Activated naive CD4-positive, alpha-beta T cell treated with Interleukin-2 at 50 U/mL for 16 hours (primary cell): Measurements from ENCODE around the gene RPS8.
"Not testable (repeated sequence)": the region's sequence is repeated elsewhere in the genome, so short reads cannot be mapped to it uniquely, and the experiment has no call there.

Source experiments
- DNase-seq: peaks from one replicate; pipeline ENCODE4 v3.0.0-alpha.2; 2020

Gene RPS8

DNA sequence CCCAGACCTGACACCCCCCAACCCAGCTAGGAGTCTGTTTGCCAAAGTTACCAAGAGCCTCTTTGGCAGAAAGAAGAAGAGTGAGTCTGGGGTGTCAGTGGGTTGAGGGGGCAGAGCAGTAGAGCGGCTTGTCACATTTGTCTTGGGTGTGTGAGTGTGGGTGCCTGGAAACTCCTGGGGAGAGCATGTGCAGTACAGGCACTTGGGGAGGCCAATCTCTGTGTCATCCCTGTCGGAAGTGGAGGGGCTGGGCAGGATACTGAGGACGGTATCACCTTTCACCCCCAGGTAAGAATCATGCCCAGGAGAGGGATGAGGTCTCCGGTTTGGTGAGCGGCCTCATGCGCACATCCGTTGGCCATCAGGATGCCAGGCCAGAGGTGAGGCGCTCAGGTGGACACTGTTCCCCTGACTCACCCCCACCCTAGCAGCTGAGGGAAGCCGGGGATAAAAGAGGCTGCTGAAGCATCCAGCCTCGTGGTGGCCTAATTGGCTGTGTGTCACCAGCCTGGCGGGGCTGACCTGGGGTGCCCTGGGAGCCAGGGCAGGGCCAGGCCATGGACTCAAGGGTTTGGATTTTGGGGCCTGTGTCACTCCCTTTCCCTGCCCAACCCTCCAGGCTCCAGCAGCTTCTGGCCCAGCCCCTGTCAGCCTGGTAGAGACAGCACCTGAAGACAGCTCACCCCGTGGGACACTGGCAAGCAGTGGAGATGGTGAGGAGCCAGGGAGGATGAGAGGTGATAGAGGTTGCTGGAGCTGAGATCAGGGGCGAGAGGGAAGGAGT, 28.2 kb downstream of the RPS8 start:
- no peak for DNase-seq

DNA sequence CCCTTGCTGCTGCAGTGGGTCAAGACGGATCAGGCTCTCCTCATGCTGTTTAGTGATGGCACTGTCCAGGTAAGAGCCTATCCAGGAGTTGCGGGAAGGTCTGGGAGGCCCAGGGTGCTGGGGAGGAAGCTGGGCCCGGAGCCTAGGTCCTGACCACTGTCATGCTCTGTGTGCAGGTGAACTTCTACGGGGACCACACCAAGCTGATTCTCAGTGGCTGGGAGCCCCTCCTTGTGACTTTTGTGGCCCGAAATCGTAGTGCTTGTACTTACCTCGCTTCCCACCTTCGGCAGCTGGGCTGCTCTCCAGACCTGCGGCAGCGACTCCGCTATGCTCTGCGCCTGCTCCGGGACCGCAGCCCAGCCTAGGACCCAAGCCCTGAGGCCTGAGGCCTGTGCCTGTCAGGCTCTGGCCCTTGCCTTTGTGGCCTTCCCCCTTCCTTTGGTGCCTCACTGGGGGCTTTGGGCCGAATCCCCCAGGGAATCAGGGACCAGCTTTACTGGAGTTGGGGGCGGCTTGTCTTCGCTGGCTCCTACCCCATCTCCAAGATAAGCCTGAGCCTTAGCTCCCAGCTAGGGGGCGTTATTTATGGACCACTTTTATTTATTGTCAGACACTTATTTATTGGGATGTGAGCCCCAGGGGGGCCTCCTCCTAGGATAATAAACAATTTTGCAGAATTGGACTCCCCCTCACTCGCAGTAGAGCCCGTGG, 30.1 kb downstream of the RPS8 start:
- DNase-seq = no peak

- no peak for DNase-seq
Observed at GRCh38 chr1:44806025-44806703, 30.8 kb downstream of the RPS8 start.

- DNase-seq = no peak
Observed at GRCh38 chr1:44806704-44807363, 31.5 kb downstream of the RPS8 start, which contains the start of gene DYNLT4. DYNLT4 (minus strand) TSS chr1:44807351; CDS start chr1:44806668, 683 bp downstream.

DNA sequence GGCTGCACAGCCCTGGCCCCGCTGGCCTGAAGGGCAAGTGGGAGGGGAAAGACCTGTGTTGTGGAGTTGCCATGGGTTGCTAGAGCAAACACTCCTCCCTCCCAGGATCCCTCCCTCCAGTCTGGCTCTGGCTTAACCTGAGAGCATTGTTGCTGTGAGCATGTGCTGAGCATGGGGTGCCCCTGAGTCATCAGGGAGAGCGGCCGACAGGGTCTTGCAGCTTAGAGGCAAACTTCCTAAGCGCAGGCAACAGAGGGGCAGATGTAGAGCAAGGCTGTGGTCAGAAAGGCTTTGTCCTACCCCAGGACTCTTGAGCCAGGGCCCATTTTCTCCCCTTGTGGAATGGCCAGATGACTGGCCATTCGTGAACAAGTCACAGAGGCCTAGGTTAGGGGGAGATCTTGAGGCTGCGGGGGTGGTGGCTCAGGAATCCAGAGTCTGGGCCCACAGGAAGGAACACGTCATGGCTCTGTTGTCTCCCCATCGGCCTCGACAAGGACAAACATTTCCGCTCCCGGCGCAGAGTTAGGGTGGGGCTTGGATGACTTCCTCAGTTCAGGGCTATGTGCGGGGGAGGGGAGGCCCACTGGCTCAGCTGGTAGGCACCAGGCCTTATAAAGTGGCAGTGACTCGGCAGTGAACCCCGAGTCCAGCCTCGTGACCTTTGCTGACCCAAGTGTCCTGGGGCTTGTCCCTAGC, 32.2 kb downstream of the RPS8 start:
- peak; percentile 86 for DNase-seq

DNA sequence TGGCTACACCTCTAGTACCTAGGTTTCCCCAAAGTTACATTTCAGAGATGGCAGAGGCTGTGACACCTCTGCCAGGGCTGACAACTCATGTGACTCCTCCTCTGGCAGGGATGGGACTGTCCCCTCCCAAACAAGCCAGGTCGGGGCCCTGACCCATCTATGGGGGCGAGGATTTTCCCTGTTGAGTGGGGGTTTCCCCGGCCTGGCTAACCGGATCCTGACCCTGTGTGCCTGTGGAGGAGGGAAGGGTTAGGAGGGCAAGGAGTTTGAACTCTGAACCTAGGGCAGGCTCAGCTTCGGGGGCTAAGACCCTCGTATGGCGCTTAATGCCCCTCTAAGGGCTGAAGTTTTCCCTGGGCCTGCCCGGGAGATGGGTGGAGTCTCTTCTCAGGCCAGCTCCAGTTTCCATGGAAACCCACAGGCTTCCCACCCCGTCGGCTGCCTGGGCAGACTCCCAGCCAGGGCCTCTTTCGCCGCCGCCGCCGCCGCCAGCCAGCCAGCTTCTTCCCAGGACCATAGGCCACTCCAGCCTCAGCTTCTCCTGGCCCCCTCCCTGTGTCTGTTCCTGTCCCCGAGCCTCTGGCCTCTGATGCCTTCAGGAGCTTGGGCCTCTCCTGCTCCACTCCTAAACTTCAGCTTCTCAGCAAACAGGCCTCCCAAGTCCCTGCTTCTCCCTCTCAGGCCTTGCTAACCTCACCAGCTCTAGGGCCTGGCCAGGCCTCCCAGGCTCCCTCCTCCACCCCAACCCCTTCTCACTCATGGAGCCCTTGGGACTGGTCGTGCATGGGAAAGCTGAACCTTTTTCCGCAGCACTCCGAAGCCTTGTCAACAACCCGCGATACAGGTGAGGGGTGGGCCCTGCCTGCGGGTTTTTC, 33.0 kb downstream of the RPS8 start, which contains the start of gene BTBD19:
Gene BTBD19 (plus strand): TSS at position 461 of the 875 bp plus-strand sequence. CDS start 298 bp downstream, at position 759.
- DNase-seq = peak; percentile 86

DNA sequence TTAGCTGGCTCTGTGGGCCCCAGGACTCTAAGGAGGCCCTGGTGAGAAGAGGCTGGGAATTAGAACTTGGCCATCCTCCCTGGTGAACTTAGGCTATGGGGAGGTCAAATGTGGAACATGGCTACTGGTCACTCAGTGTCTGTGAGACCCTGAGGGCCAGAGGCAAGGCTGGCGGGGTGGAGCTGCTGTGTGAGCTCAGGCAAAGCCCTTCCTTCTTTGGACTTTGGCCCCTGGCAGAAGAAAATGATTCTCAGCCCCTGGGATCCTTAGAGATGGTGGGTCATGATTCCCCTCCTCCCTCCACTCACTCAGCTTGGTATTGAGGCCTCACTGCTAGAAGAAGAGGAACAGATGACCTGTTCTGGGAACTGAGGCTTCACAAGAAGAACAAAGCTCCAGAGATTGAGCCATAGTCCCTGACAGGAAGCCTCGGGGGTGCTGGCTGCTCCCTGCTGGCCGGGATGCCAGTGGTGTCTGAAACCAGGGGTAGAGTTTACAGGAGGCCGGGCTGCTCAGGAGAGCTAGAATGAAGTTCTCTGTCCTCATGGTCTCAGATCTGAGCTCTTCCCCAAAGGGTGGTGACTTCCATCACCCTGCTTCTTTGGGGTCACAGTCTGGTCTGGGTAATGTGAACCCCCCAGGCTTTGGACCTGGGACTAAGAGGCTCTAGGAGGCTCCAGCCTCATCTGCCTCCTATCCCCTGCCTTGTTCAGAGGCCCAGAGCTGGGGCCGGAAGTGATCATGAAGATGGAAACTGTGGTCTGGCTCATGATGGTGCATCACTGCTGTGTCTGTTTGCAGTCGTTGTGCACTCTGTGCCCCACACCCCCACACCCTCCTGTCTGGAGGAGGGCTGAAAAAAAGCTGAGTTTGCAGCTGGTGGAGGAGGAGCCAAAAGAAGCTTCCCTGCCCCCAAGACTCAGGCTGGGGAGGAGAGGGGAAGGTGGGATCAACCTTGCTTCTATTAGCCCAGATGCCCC, 33.9 kb downstream of the RPS8 start:
- peak; percentile 90 for DNase-seq

- peak; percentile 54 for DNase-seq
Observed at GRCh38 chr1:44810101-44810761, 34.9 kb downstream of the RPS8 start.

- DNase-seq = not testable (repeated sequence)
Observed at GRCh38 chr1:44810762-44811105, 35.4 kb downstream of the RPS8 start.

DNA sequence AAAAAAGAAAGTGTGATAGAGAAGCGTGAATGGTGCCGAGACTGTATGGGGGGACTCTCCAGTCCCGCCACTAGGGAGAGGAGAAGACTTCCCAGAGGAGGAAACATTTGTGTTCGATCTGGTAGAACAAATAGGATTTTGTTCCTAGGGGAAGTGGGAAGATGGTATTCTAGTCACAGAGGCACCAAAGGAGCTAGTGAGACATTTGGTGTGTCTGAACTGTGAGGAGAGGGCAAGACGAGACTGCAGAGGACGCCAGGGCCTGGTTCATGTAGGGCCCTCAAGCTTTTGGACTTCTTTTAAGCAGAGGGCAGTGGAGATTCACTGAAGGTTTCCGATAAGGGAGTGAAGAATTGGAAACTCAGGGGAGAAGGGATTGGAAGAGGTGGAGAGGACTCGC, 35.9 kb downstream of the RPS8 start:
- no peak for DNase-seq

- no peak for DNase-seq
Observed at GRCh38 chr1:44812822-44813543, 37.6 kb downstream of the RPS8 start.

DNA sequence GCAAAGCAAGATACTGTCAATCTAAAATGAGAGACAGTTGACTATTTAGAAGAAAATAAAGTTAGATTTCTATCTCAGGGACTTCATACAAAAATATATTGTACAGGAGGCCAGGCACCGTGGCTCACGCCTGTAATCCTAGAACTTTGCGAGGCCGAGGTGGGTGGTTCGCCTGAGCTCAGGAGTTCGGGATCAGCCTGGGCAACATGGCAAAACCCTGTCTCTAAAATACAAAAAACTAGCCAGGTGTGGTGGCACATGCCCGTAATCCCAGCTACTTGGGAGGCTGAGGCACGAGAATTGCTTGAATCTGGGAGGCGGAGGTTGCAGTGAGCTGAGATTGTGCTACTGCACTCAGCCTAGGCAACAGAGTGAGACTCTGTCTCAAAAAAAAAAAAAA, 40.6 kb downstream of the RPS8 start:
- DNase-seq = not testable (repeated sequence)

- no peak for DNase-seq
Observed at GRCh38 chr1:44817307-44817706, 42.0 kb downstream of the RPS8 start.

DNA sequence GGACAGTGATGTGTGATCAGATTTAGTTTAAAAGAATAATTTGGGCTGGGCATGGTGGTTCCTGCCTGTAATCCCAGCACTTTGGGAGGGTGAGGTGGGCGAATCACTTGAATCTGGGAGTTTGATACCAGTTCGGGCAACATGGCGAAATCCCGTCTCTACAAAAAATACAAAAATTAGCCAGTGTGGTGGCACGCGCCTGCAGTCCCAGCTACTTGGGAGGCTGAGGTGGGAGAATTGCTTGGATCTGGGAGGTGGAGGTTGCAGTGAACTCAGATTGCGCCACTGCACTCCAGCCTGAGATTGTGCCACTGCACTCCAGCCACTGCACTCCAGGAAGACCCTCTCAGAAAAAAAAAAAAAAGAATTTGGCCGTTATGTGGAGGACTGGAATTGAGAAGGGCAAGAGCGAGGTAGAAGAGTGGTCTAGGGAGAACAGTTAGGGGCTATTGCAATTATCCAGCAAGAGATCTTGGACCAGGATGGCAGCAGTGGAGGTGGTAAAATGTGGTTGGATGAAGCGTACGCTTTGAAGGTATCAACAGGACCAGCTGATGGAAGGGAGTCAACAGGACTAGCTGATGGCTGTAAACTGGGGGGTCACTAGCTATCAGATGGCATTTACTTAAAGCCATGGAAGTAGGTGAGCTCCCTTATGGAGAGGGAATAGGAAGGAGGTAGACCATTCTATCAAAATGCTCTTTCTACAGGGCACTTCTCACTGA, 42.6 kb downstream of the RPS8 start:
- no peak for DNase-seq

DNA sequence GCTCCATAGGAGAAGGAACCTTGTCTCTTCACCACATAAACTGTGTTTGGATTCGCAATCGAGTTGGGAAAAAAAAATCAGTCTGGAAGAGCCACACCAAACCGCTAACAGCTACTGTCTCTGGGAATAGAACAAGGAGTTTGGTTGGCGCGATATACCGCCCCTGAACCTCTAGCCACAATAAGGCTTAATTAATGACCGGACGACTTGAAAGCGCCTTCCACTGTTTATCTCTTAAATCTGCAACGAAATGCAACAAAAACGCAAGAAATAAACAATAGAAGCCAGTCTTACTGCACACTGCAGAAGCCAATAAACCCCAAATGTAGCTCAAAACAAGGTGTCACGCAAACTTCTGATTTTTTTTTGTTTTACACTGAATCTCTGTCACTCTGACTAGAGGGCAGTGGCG, 43.9 kb downstream of the RPS8 start:
- no peak for DNase-seq

DNA sequence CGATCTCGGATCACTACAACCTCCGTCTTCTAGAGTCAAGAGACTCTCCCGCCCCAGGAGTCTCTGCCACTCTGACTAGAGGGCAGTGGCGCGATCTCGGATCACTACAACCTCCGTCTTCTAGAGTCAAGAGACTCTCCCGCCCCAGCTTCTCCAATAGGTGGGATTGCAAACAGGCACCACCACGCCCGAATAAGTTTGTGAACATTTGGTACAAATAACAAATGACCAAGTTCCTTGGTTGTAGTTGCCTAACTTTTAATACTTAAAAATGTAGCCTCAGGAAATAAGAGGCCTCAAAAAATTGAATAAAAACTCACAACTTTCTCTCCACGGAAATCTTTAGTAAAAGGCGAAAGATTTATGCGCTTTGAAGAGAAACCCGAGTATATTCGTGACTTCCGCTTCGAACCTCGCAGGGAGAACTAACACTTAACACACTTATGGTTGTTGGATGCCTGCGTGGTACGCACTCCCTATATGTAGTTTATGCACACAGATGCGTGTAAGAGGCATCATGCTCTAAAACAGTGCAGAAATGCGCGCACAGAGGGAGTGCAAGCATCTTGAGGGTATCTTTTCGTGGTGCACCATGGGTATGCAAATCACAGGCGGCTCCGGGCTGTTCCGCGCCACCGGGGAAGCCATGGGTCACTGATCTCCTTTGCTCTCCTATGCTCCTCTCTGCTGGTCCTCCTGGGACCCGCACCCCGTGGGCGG, 44.4 kb downstream of the RPS8 start:
- DNase-seq = peak; percentile 79
